Hepatic stellate cell (primary cell): Measurements from ENCODE around the gene GNMT.

ENCODE experiments used
- DNase-seq: peaks from one replicate; pipeline ENCODE4 v3.0.0; 2011; ENCODE audit warnings: low spot score

The GNMT gene

DNA sequence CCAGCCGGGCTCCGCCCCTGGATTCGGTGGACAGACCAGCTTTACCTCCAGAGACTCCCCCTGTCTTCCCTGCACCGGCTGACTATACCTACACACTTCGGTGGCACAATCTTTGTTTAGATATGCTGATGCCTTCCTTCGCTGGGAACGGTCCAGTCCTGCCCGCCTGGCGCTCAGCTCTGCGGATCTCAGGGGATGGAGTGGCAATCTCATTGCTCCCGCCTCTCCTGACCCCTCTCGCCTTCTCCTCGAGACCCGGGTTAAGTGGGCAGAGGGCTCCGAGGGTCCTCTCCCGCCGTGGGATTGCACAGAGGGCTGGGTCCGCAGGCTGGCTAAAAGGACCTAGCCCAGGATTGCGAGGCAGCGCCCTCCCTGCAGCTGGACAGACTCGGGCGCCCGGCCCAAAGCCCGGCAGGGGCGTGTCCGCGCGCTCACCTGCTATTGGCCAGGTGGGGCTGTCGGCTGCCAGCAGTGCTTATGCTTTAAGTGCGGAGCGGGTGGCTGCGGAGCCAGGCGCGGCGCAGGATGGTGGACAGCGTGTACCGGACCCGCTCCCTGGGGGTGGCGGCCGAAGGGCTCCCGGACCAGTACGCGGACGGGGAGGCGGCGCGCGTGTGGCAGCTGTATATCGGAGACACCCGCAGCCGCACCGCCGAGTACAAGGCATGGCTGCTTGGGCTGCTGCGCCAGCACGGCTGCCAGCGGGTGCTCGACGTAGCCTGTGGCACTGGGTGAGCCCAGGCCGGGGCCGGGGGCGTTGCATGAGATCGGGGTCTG lies at the start of gene GNMT:
Gene GNMT (plus strand): TSS at position 512 of the 777 bp plus-strand sequence. CDS start 14 bp downstream, at position 526.
- peak; percentile 58 for DNase-seq

DNA sequence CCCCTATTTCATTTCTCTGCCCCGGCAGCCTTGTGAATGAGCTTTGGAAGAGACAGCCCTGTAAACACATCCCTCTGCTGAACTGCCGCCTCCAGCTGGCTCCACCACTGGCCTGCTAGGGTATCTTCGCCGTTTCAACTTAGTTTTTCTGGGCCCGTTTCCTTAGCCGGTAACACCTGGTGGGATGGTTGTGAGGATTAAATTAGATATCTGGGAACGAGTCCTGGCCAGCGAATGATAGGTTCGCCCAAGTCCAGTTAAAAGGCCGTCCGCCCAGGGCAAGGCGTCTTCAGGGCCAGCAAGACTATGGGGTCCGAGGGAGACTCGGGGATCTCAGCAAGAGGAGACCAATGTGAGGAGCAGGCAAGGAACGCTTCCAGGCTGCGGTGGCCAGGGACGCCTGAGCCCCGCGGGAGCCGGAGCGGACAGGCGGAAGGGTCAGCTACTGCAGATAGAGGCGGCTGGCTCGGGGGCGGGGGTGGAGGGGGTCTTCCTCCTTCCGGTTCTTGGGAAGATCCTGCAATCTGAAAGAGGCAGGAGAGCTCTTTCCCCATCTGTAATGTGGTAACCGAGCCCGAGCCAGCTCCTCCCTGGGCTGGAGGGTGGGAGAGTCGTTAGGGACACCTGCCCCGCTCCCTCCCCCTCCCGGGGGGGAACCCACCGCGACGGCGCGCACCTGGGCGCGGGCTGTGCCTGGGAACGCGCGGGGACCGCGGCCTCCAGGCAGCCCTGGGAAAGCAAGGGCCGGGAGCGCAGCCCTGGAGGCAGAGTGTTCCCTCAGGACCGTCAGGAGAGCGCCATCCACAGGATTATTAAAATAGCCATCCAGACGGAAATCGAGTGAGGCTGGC lies 49.2 kb upstream of the GNMT start:
- DNase-seq: no peak

GRCh38 chr6:42914546-42914945 lies 46.0 kb upstream of the GNMT start:
- no peak for DNase-seq

GRCh38 chr6:42915732-42916131 lies 44.8 kb upstream of the GNMT start, which contains the start of gene PTCRA:
Gene PTCRA (plus strand): TSS chr6:42916053. CDS start chr6:42916070, 17 bp downstream.
- no peak for DNase-seq

GRCh38 chr6:42916288-42916687 lies 44.3 kb upstream of the GNMT start:
- no peak for DNase-seq

- DNase-seq: no peak
Measured at GRCh38 chr6:42921801-42922200, 38.8 kb upstream of the GNMT start.

- no peak for DNase-seq
Measured at GRCh38 chr6:42923666-42924065, 36.9 kb upstream of the GNMT start.

DNA sequence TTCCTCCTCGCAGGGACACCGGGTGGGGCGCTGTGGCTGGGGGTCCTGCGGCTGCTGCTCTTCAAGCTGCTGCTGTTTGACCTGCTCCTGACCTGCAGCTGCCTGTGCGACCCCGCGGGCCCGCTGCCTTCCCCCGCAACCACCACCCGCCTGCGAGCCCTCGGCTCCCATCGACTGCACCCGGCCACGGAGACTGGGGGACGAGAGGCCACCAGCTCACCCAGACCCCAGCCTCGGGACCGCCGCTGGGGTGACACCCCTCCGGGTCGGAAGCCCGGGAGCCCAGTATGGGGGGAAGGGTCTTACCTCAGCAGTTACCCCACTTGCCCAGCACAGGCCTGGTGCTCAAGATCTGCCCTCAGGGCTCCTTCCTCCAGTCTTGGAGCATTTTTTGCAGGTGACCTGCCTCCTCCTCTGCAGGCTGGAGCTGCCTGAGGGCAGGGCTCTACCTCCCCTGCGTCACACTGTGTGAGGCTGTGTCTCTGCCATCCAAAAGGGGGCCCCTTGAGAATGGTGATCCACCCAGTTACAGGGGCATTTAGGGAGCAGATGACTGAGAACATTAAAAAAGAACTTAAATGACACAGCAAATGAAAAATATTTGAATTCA lies 35.2 kb upstream of the GNMT start:
- no peak for DNase-seq

DNA sequence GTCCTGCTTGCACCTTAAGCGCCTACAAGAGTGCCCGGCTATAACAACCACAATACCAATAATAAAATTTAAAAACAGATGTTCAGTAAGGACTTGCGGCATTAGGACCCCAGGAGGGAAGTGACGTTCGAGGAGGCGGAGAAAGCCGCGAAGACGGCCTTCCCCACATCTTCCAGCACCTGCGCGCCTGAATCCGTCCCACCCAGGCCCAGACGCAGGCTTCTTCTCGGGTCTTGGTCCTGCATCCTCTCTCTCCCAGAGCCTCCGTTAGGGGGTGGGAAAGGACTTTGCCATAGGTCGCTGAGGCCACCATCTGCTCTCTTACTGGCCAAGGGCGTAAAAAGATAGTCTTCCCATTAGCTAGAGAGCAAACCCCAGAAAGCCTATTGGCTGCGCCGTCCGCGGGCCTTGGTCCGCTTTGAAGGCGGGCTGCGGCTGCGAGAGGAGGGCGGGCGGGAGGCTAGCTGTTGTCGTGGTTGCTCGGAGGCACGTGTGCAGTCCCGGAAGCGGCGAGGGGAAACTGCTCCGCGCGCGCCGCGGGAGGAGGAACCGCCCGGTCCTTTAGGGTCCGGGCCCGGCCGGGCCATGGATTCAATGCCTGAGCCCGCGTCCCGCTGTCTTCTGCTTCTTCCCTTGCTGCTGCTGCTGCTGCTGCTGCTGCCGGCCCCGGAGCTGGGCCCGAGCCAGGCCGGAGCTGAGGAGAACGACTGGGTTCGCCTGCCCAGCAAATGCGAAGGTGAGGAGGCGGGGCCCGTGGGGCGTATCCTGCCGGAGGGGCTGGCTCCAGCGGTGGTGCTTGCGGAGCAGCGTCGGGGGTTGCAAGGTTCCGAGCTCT lies 31.4 kb upstream of the GNMT start, which contains the start of gene CNPY3:
Gene CNPY3 (plus strand): TSS at position 495 of the 835 bp plus-strand sequence. CDS start 91 bp downstream, at position 586.
- DNase-seq: peak; percentile 96

DNA sequence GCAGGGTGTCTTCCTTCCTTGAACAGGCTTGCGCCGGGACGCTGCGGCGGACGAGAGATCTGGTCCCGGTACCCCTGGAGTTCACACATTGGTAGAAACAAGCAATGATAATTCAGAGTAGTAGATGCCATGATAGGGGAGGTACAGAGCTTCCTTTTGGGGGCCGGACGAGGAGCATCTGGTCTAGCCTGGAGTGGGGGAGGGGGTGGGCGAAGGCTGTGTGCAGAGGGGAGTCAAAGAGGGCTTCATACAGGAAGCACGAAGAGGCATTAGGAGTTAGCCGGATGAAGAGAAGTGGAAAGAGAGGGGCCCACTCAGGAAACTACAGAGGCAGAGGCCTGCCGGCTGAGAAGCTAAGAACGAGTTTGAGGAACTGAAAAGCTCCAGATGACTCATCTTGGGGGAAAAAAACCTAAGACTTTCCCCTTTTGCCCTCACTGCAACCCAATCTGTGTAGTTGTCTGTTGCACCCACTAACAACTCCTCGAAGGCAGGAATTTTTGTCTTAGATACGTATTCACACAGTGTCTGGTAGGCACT lies 30.7 kb upstream of the GNMT start:
- peak; percentile 44 for DNase-seq

GRCh38 chr6:42932412-42932811 lies 28.1 kb upstream of the GNMT start:
- DNase-seq: no peak

DNA sequence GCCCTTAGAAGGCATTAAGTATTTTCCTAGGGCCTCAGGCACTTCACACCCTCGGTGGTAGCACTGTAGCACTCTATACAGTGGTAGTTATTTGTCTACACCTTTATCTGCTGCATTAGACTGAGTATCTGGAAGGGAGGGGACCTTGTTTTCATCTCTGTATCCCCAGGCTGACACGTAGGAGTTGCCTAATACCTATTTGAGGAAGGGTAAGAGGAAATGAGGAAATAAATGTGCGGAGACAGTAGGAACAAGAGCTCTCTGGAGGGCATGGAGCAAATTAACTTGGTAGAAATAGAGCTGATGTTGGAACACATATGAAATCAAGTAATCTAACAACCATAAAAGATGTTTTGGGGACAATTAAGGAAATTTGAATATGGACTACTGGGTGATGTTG lies 27.3 kb upstream of the GNMT start:
- DNase-seq: no peak

GRCh38 chr6:42935322-42935721 lies 25.2 kb upstream of the GNMT start:
- DNase-seq: no peak

- no peak for DNase-seq
Measured at GRCh38 chr6:42936398-42936797, 24.2 kb upstream of the GNMT start.

DNA sequence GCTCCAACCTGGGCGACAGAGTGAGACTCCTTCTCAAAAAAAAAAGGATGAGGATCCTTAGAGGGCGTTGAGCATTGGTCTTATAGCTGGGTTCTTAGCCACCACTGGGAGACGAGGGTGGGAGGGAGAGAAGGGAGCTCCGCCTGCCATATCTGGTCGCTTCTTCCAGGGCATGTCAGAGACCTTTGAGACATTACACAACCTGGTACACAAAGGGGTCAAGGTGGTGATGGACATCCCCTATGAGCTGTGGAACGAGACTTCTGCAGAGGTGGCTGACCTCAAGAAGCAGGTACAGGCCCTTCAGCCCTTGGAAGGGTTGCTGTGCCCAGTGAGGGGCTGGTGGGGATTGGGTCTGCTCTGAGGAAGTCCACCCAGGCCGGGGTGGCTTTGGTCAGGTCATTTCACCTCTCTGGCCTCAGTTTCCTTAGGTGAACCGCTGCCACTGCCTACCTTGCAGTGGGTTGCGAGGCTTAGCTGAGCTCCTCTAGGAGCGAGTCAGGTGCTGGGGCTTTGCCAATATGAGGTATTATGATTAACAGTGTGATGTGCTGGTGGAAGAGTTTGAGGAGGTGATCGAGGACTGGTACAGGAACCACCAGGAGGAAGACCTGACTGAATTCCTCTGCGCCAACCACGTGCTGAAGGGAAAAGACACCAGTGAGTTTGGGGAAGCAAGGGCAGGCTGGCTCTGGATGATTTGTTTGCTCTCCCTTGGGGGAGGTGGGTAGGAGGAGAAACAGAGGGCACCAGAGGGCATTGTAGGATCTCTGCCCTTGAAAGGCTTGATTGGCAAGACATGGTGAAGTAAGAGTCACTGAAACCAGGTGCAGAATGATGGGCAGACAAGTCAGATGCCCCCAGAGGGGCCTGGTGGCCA lies 22.8 kb upstream of the GNMT start:
- DNase-seq: no peak

DNA sequence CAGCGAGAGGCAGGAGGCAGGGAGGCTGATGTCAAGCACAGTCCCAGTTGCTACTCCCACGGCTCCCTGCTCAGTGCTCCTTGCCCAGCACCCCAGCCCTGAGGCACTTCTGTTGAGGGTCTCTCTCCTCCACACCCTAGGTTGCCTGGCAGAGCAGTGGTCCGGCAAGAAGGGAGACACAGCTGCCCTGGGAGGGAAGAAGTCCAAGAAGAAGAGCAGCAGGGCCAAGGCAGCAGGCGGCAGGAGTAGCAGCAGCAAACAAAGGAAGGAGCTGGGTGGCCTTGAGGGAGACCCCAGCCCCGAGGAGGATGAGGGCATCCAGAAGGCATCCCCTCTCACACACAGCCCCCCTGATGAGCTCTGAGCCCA lies 22.1 kb upstream of the GNMT start:
- no peak for DNase-seq

DNA sequence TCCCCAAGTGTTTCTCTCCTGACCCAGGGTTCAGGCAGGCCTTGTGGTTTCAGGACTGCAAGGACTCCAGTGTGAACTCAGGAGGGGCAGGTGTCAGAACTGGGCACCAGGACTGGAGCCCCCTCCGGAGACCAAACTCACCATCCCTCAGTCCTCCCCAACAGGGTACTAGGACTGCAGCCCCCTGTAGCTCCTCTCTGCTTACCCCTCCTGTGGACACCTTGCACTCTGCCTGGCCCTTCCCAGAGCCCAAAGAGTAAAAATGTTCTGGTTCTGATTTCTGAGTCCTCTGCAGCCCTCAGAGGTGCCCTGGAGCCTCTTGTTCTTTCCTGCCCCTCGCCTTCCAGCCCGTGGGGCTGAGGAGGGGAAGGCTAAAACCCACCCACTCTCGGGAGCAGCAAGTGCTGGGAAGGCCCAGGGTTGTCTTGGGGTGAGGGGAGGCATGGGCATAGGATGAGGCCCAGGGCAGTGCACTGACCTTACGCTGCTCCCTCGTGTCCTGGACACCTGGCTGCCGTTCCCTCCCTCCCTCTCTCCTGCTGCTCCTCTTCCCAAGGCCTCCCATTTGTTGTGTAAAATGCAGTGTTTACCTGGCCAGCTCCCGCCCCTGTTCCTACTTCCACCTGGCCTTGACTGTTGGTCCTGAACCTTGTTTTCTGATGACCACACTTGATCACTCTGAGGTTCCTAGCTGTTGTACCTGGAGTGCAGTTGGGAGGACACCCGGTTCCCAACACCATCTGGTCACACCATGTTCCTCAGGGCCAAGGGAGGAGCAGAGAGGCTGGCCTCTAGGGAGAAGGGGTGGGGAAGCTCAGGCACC lies 21.4 kb upstream of the GNMT start:
- DNase-seq: no peak

DNA sequence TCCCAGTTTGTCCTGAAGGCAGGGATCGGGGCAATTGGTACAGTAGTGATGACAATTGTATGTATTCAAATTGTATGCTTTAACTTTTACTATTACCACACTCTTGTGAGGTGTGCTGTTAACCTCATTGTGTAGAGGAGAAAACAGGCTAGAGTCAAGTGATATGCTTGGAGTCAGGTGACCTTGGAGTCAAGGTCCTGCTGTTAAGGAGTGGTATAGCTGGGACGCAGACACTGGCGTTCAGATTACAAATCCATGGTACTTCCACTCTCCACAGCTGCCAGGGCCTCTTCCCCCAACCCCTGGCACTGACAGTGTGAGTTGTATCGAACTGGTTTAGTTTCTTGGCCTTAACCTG lies 20.8 kb upstream of the GNMT start:
- no peak for DNase-seq

DNA sequence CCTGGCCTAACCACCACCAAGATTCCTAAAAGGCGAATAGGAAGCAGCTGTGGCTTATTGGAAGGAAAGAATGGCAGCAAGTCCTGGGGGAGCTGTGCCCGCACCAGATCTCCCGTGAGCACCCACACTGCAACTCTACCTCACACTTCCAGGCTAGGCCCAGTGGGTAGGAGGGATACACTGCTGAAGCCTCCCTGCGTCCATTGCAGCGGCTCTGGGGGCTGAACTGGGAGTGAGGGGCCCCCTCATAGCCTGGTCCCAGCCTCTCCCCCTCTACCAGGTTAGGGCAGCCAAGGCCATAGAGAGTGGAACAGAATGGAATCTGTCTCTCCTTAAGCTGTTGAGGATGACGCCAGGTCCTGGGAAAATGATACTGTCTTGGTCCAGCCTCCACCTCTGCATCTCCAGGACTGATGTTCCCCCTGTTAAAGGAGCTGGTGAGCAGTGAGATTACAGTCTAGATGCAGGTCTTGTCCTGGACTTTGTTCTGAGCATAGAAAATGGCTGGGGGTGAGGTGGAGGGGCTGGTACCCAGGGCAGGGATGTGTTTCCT lies 20.0 kb upstream of the GNMT start:
- no peak for DNase-seq
